Posterior vena cava (tissue), 2 donors: ENCODE data around the gene RSPH6A. TPM values are rescaled to one million over a fixed set of nuclear protein-coding genes. Genes with fewer than 3 reads are reported as not detected.

Experiments used
- DNase-seq: peaks from one replicate; pipeline ENCODE4 v3.0.0-alpha.2; 2020; ENCODE audit warnings: low spot score
- intact Hi-C, 2 donors: fragments of 100-400 bp; cut with DNase I; formaldehyde crosslinking; loops; one replicate each; pipeline versions ENCODE4 v1.14.1 to v1.14.2; 2022 to 2023
- long read RNA-seq, 2 donors: library from polyadenylated mRNA; unstranded; transcript quantifications; one replicate each; pipeline ENCODE4 v2.0.0, GENCODE V29; 2020 to 2021
- total RNA-seq, 2 donors: library from RNA; stranded (reverse); fragmentation: NEBNext Ultra II Directional; extraction: Animal tissue kit (Norgen Biotek cat#: 25700); gene quantifications; one replicate each; pipeline ENCODE4 v1.2.1, GENCODE V29; 2021
- donor health status: DM: yes; HTN: yes; CAD: no.
- donor health status: DM: yes; HTN: yes; CAD: no.

Gene RSPH6A
- total RNA-seq: not detected
- long read RNA-seq, donor 1: 0 reads
- long read RNA-seq, donor 2: 0 reads

DNA sequence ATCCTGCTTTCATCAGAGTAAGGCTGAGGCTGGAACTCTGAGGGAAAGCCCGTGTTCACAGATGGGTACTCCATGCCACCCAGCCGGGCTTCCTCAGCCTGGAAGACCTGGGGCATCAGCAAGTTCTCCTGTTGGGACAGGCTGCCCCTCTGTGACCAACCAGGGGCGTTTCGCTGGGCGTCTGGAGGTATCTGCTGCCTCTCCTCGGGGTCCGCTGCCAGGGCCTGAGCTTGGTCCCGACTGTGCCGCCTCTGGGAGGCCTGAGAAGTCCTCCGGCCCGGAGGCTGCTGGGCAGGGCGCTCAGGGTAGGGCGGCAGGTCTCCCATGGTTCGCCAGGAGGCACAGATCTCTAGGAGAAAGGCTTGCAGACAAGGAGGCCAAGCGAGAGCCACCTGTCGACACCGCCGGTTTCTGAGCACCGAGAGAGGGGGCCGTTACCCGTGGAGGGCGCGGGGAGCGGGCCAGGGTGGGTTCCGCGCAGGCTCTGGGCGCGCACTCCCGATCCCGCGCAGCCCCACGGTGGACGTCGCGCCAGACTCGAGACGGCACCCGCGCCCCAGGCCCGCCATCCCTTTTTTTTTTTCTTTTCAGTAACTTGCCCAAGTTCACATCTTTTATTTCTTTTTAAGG is at the start of gene RSPH6A:
TSS of gene RSPH6A (minus strand) at position 458 of the 630 bp plus-strand sequence. CDS start at position 326, 132 bp downstream.
- DNase-seq: no peak
- intact Hi-C loops: no loop called here

DNA sequence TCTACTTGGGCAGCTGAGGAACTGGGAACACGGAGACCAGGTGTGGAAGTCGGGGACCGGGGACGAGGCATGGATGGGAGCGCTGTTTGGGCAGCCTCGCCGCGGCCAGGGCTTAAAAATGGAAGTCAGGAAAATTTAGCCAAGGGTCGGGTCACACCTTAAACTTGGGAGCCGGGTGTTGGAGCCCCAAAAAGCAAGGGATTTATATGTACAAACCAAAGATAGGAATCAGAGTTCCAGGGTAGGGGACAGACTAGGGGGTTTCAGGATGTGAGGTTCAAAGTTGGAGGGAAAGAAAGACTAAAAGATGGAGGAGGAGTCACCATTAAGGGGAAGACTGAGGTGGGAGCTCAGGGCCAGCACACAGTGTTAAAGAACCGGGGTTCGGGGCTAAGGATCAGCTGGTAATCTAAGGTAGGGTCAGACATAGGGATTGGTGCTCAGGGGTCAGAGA is 49.5 kb upstream of the RSPH6A start:
- intact Hi-C loops: loop anchor here in 1 of 2 donors (5.0 kb wide), 1 partner anchor 897 kb away; no protein-coding TSS in a partner anchor

DNA sequence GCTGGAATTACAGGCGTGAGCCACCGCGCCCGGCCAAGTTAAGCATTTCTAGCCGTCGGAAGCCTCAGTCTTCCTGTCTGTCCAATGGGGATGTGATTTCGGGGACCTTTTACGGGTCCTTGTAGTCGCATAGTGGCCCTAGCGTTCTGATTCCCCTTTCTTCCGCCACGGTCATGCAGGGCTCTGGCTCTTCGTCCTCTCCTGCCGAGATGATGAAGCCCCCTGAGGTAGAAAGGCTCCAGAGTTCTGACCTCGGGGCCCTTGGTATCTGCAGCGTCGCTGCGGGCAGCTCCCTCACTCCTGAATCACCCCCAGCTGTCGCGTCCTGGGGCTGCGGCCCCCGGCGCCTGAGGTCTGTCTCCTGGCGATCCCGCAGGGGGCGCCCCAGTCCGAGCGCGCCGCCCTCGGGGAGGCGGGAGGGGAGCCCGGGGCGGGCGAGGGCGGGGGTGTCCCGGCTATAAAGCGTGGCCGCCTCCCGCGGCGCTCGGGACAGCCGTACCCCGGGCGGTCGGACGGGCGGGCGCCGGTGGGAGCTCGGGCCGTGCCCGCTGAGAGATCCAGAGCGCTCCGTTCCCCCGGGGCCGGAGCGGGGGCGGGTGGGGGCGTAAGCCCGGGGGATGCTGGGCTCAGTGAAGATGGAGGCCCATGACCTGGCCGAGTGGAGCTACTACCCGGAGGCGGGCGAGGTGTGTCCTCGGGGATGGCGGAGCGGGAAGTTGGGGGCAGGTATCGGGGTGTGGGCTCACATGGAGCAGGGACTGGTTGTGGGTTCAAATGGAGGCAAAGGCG is 48.9 kb upstream of the RSPH6A start, which contains the start of gene FOXA3:
TSS of gene FOXA3 (plus strand) at position 487 of the 789 bp plus-strand sequence. CDS start at position 618, 131 bp downstream.
- intact Hi-C loops: no loop called here
- no peak for DNase-seq

More for the DNA sequence above, 49.5 kb upstream of the RSPH6A start:
- DNase-seq: no peak

DNA sequence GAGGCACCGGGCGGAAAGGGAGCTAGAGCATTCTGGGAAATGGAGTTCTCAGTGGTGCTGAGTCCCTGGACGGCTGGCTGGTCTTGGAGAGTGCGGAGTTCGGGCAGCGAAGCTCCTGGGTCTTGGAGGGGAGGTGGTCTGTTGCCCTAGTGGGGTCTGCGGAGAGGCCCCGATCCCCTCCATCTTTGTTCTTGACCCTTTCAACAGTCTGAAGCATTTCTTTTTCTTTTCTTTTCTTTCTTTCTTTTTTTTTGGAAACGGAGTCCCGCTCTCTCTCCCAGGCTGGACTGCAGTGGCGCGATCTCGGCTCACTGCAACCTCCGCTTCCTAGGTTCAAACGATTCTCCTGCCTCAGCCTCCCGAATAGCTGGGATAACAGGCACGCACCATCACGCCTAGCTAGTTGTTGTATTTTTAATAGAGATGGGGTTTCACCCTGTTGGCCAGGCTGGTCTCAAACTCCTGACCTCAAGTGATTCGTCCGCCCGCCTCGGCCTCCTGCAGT is 48.3 kb upstream of the RSPH6A start:
- DNase-seq: no peak
- intact Hi-C loops: no loop called here

DNA sequence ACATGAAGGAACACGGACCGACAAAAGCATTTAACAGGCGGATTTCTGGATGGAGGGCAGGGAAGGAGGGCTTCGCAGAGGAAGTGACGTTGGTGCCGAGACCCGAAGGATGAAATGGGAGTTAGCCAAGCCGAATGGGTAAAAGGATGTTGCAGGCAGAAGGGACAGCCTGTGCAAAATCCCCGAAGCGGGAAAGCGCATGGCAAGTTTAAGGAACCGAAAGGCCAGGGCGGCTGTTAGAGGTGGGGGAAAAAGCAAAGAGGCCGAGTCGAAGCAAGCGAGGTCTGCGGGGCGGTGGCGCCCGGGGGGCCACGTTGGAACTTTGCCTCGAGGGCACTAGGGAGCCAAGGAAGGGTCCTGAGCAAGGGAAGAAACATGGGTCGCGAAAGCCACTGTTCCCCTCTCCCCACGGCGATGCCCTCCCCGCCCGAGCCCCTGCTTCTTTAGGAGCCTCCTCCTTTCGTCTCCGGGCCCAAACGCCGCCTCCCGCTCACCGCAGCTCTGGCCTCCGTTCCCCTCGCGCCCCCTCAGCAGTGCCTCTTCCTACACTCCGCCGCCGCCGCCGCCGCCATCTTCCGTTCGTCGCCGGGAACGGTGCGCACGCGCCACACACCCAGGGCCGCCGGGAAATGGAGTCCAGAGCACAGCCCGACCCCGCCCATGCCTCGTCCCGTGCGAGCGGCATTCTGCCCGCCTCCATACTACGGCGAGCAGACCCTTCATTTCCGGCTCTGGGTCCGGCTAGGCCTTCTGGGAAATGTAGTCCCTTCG is 47.6 kb upstream of the RSPH6A start, which contains the start of gene SYMPK:
TSS of gene SYMPK (minus strand) at position 584 of the 771 bp plus-strand sequence. CDS start 8,652 bp downstream, outside the sequence.
- DNase-seq: peak; percentile 100
- intact Hi-C loops: no loop called here

DNA sequence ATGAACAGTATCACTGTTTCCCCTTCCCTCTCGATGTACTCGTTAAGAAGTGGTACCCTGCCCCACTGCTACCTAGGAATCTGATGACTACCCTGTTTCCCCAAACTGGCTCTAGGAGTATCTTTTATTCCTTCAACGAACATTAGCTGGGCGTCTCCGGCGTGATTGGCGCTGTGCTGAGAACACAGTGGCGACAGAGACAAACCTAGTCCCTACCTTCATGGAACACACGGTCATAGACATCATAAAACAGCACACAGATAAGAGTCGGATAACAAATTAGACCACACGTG is 47.1 kb upstream of the RSPH6A start:
- intact Hi-C loops: no loop called here
- DNase-seq: no peak

DNA sequence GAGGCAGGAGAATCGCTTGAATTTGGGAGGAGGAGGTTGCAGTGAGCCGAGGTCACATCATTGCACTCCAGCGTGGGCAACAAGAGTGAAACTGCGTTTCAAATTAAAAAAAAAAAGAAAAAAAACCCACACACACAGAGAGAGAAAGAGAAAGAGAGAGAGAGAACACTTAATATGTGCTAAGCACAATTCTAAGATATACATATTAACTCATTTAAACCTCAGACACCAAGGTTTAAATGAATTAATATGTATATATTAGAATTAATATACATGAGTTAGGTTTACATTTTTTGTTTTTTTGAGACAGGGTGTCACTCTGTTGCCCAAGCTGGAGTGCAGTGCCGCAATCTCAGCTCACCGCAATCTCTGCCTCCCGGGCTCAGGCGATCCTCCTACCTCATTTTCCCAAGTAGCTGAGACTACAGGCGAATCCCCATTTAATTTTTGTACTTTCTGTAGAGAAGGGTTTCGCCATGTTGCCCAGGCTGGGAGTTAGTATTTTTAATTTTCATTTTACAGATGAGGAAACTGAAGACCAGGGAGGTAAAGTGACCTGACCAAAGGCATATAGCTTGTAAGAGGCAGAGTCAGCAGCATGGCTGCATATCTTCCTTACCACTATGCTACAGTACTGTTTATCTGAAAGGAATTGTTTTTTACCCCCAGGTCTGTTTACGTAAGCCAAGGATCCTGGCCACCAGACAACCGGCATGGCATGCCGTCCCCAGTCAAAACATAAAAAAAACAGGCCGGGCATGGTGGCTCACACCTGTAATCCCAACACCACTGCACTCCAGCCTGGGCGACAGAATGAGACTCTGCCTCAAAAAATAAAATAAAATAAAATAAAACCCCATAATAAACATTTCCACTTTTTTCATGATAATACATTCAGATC is 45.5 kb upstream of the RSPH6A start:
- DNase-seq: no peak
- intact Hi-C loops: no loop called here

DNA sequence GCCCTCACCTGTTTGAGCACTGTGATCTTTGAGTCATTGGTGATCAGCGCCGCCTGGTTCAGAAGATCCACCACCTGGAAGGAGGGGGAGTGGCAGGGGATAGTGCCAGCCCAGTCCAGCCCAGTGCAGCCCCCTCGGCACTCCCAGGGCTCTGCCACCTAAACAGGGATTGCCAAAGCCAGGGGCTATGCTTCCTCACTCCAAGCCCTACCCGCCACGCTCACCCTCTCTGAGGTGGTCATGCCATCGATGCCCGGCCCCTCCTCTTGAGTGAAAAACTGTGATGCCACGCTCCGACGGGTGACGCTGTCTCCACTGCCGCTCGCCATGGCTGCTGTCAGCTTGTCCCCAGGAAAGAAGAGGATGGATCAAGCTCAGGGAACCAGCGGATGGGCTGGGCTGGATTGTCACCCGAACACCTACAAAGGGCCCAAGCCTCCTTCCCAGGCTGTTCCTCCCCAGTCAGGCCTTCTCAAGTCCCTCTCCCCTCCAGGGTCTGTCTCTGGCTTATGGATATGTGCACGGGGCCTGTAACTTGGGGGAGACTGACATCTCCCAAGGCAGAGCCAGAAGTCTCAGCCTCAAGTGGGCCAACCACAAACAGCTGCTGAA is 39.2 kb upstream of the RSPH6A start:
- no peak for DNase-seq
- intact Hi-C loops: no loop called here

DNA sequence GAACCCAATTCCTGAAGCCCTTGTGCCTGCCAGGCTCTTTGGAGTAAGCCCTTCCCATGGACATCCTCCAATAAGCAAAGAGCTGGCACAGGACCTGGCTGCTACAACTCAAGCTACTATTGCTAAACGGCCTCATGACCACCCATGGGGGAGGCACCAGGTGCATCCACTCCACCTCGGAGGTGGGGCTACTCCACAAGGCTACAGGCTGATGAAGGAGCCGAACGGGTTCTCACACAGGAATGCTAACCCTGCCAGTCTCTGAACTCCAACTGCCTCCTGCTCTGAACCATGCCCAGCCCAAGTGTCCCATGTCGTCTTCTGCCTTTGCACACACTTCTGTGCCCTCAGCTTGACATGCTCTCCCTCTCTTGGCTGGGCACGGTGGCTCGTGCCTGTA is 37.9 kb upstream of the RSPH6A start:
- intact Hi-C loops: no loop called here
- DNase-seq: peak; percentile 30

DNA sequence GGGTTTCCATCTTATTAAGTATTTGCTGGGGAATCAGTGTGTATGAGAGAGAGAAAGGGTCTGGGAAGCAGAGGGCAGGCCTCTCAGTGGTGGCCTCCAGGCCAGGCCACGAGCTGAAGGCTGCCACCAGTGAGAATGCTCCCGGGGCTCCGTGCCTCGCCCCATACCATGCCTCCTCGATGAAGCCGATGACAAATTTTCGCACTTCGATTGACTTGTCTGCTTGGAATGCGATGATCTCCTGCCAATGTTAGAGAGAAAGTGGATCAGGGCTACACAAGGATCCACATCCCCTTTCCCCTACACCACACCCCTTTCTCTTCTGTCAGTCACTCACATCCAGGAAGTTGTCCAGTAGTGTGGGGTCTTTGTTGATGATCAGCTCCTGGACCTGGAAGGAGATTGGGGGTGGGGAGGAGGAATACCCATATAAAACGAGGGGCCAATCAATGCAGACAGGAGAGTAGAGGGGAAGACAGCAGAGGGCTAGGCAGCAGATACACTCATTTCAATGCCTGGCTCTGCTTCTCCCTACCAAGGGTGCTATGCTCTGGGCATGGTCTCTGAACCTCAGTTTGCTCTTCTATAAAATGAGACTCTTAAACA is 37.1 kb upstream of the RSPH6A start:
- DNase-seq: peak; percentile 23
- intact Hi-C loops: no loop called here

DNA sequence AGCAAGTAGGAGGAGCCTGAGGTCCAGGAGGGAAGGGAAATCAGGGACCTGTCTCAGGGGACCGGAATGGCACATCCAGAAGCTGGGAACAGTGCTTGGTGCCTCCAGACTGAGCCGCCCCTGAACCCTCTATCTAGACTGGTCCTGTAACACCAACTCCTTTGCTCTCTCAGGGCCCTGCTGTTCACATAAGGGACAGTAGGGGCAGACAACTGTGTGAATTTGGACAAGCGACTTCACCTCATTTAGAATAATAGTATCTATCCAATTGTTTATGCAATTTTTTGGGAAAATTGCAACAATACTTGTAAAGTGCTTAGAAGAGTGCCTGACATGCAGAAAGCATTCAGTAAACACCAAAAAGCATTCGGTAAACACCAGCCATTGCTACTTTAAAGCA is 33.8 kb upstream of the RSPH6A start:
- intact Hi-C loops: no loop called here
- DNase-seq: no peak

DNA sequence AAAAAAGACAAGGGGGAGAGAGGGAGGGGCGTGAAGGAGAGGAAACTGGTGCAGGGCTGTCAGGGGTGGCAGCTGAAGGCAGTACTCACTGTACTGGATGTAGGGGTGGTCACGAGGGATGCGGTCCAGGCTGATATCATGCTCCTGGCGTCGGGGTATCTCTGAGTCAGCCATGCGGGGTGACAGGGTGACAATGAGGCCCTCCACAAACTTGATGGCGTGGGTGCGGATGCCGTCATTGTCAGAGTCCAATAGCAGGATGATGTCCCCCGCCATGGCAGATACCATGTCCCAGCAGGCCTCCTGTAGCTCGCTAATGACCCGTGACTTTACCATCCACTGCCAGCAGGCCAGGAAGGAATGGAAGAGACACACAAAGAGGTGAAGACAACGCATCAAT is 32.6 kb upstream of the RSPH6A start:
- intact Hi-C loops: no loop called here
- peak; percentile 59 for DNase-seq

DNA sequence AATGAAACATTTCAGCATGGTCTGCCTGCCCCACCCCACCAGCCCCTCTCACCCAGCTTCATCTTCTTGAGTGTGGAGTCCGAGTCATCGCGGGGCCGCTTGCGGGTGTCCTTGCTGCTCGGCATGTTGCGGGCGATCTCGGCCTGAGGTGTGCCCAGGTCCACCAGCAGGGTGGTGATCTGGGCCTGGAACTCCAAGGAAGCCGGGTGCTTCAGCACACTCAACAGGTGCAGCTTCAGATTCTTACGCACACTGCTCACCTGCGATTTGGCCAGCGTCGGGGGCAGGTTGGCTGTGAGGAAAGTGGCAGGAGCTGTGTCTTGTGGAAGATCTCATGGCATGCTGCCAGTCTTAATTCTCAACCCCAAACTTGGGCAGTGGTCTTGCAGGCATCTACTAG is 27.1 kb upstream of the RSPH6A start:
- DNase-seq: peak; percentile 50
- intact Hi-C loops: no loop called here

DNA sequence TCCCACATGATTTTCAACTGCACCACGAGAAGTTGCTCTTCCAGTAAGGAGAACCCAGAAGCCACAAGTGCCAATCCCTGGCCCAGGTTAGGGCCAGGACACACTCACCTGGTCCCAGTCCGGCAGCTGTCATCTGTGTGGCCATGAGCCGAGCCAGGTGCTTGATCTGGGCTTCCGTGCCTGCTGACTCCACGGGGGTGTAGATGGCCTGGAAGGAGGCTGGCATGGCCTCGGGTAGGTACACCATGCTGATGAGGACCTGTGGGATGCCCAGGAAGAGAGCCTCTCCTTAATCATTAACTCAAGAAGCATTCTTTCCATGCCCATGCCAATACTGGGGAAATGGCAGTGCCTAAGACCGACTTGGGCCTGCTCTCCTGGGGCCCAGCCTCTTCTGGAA is 19.9 kb upstream of the RSPH6A start:
- intact Hi-C loops: no loop called here
- DNase-seq: peak; percentile 58

DNA sequence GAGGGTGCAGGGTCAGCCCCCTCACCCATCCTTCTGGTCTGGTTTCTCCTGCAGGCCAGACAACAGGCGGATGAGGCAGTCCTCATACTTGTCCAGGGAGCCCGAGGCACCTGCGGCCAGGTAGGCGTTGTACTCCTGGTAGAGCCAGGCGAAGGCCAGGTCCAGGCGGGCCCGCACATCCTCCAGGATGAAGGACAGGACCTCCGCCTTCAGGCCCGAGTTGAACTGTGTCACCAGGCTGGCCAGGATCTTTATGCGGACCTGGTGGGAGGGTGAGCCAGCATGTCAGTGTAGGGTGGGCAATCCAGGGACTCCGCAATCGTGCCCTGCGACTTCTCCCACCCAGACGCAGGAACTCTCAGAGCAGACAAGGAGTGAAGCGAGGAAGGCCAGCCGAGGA is 13.8 kb upstream of the RSPH6A start:
- DNase-seq: peak; percentile 72
- intact Hi-C loops: no loop called here

DNA sequence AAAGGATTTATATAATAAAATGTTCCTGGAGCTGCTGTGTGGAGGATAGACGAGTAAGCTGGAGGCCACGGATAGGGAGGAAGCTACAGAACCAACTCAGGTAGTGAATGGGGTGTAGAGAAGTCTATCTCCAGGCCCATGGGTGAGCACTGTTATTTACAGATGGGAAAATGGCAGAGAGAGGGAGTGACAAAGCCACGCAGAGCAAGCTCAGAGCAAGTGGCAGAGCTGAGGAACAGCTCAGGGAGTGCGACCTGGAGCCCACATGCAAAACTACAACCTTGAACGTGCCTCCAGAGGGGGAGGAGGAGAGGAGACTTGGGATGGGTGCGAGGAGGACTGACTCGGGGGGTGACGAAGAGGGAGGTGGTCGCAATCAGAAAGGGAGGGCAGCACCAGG is 13.4 kb upstream of the RSPH6A start:
- intact Hi-C loops: no loop called here
- DNase-seq: peak; percentile 60

DNA sequence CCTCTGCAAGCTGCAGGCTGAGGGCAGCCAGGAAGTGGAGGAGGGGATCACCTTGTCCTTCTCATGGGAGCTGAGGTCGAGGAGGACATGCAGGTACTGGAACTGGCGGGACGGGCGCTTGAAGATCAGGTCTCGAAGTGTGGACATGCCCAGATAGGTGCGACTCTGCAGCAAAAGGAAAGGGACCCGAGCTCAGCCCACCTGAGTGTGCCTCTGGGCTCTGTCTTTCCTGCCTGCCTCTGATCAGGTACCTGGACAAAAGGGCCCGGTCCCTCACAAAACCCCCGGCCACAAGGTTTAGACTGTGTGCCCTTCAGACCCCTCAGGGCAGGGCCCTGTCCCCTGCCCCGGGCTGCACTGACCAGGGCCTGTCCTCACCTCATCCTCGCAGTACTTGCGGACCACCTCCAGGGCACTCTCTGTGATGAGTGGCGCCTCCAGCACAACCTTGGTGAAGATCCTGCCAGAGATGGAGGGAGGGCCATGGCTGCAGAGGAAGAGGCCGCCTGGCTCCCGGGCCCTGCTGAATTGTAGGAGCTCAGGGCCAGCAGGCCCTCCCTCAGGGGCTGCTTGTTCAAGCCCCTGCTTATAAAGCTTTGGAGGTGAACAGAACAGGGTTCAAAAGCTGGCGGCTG is 12.5 kb upstream of the RSPH6A start:
- intact Hi-C loops: no loop called here
- peak; percentile 65 for DNase-seq
